HepG2 (cell line): ENCODE results near the gene UBE2D3. TPM values are rescaled to one million over a fixed set of nuclear protein-coding genes. Genes with fewer than 3 reads are reported as not detected.

Experiments
- ARHGAP35 ChIP-seq: sonication (generic); formaldehyde crosslinking; IDR thresholded peaks from 2 replicates; pipeline ENCODE4 v1.9.0; 2022; ENCODE audit warnings: mild to moderate bottlenecking, inconsistent platforms, moderate library complexity, missing genetic modification reagents, borderline replicate concordance
- E2F1 ChIP-seq: sonication (generic); formaldehyde crosslinking; IDR thresholded peaks from 2 replicates; pipeline ENCODE4 v1.5.0; 2020; ENCODE audit warnings: missing genetic modification reagents
- FOXP4 ChIP-seq: sonication (generic); formaldehyde crosslinking; IDR thresholded peaks from 2 replicates; pipeline ENCODE4 v1.4.0; 2020; ENCODE audit warnings: missing genetic modification reagents
- GLI4 ChIP-seq: sonication (generic); formaldehyde crosslinking; IDR thresholded peaks from 2 replicates; pipeline ENCODE4 v1.5.1; 2020; ENCODE audit warnings: missing genetic modification reagents, mild to moderate bottlenecking, moderate library complexity, borderline replicate concordance
- JDP2 ChIP-seq: sonication (generic); formaldehyde crosslinking; IDR thresholded peaks from 2 replicates; pipeline ENCODE4 v1.8.1; 2022; ENCODE audit warnings: missing genetic modification reagents, borderline replicate concordance
- KLF6 ChIP-seq: IDR thresholded peaks from 2 replicates; pipeline ENCODE4 v1.8.0; 2016; ENCODE audit warnings: missing biosample characterization, missing genetic modification reagents
- KMT2A ChIP-seq: sonication (generic); formaldehyde crosslinking; IDR thresholded peaks from 2 replicates; pipeline ENCODE4 v1.4.0; 2020; ENCODE audit warnings: missing genetic modification reagents
- PAWR ChIP-seq: sonication (generic); formaldehyde crosslinking; IDR thresholded peaks from 2 replicates; pipeline ENCODE4 v1.4.0; 2020; ENCODE audit warnings: missing genetic modification reagents, mild to moderate bottlenecking, borderline replicate concordance
- YEATS2 ChIP-seq: sonication (generic); formaldehyde crosslinking; IDR thresholded peaks from 2 replicates; pipeline ENCODE4 v1.4.0; 2020; ENCODE audit warnings: missing genetic modification reagents, borderline replicate concordance
- ZBTB21 ChIP-seq: sonication (generic); formaldehyde crosslinking; IDR thresholded peaks from 2 replicates; pipeline ENCODE4 v1.4.0; 2020; ENCODE audit warnings: missing genetic modification reagents
- ZNF260 ChIP-seq: sonication (generic); formaldehyde crosslinking; IDR thresholded peaks from 2 replicates; pipeline ENCODE4 v1.4.0; 2020; ENCODE audit warnings: missing genetic modification reagents, low read depth, mild to moderate bottlenecking, borderline replicate concordance
- ZNF263 ChIP-seq: sonication (generic); formaldehyde crosslinking; IDR thresholded peaks from 2 replicates; pipeline ENCODE4 v1.4.0; 2020; ENCODE audit warnings: missing genetic modification reagents
- ZNF367 ChIP-seq: sonication (generic); formaldehyde crosslinking; IDR thresholded peaks from 2 replicates; pipeline ENCODE4 v1.4.0; 2020; ENCODE audit warnings: missing genetic modification reagents, borderline replicate concordance
- ZNF609 ChIP-seq: sonication (generic); formaldehyde crosslinking; IDR thresholded peaks from 2 replicates; pipeline ENCODE4 v1.4.0; 2020; ENCODE audit warnings: mild to moderate bottlenecking, missing genetic modification reagents, borderline replicate concordance
- ZNF816 ChIP-seq: sonication (generic); formaldehyde crosslinking; IDR thresholded peaks from 2 replicates; pipeline ENCODE4 v1.8.0; 2022; ENCODE audit warnings: missing genetic modification reagents, mild to moderate bottlenecking, borderline replicate concordance
- polyA plus RNA-seq, 8 experiments: library from polyadenylated mRNA; depleted of rRNA in 3 of 8; stranded (reverse) in 7 of 8; unstranded in 1 of 8; fragments of >200 nt; fragmentation: Illumina TruSeq in 4 of 8; extraction: Trizol in 4 of 8; gene quantifications; 2 replicates each; pipeline versions ENCODE4 v1.2.1 to v1.2.3, GENCODE V29; 2011 to 2016; ENCODE audit warnings: low read depth in 4 of 8, missing spikeins in 1 of 8, mixed read lengths in 1 of 8; ENCODE audit not compliant: insufficient read depth in 1 of 8
- total RNA-seq, 5 experiments: library from RNA; depleted of rRNA; stranded (reverse); fragments of >200 nt; fragmentation: Illumina TruSeq; extraction: Trizol; gene quantifications; 2 replicates each; pipeline ENCODE4 v1.2.3, GENCODE V29; 2016; ENCODE audit warnings: low read depth in 1 of 5
- TF ChIP-seq, protein P1 (sequence below): sonication (generic); formaldehyde crosslinking; IDR thresholded peaks from 2 replicates; pipeline ENCODE4 v1.5.1; 2020; ENCODE audit warnings: mild to moderate bottlenecking, missing genetic modification reagents

The UBE2D3 gene
- total and polyA plus RNA-seq, 2 of the 13 experiments (the other 11 are each of a cell fraction or from before 2014, with no cell fraction given), result 224 to 293 TPM

DNA sequence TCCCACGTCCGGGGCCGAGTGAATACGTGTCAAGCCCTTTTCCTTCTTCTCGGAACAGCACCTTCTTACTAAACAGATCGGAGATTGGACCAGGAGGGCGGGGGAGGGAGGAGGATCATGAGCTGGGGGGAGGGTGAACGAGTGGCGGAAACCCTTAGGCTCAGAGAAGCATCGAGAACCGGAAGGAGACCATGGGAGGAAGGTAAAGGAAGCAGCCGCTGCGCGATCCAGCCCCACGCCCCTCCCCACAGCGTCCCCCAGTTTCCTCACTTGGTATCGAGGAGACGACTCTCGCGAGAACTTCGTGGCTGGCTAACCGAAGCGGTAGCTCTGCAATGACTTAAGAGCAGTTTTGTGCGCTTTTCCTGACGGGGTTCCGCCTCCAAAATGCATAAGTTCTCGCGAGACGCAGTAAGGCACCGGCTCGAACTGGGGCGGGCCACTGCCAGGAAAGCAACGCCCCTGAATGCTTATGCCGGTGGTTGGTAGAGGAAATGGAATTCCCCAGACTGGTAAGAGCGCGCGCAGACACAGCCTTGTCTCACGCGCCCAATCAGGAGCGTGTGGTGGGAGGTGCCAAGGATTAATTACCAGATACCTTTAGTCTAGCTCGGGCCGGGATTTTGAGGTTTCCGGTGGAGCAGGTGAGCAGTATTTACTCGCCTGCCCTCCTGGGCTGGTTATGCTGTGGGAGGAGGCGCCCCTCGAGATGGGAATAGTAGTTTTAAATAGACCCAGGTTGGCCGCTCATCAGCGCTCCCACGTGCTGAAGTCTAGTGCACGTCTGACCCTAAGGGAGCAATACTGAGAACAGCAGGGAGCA, 534 bp upstream of the UBE2D3 start (continued):
- TF ChIP-seq ZNF260 (CRISPR knock-in tag), result no peak
- no peak for TF ChIP-seq ARHGAP35 (CRISPR knock-in tag)
- TF ChIP-seq FOXP4 (CRISPR knock-in tag), result peak; percentile 37; the same call in 1 of the 2 replicates
- TF ChIP-seq E2F1 (CRISPR knock-in tag), result peak; percentile 91
- TF ChIP-seq JDP2 (CRISPR knock-in tag), result no peak; the same call in 1 of the 2 replicates
- TF ChIP-seq GLI4 (CRISPR knock-in tag), result no peak
- TF ChIP-seq ZNF367 (CRISPR knock-in tag), result no peak
- TF ChIP-seq PAWR (CRISPR knock-in tag), result no peak
- peak; percentile 40; the same call in 1 of the 2 replicates for TF ChIP-seq KMT2A
- TF ChIP-seq, protein P1, sequence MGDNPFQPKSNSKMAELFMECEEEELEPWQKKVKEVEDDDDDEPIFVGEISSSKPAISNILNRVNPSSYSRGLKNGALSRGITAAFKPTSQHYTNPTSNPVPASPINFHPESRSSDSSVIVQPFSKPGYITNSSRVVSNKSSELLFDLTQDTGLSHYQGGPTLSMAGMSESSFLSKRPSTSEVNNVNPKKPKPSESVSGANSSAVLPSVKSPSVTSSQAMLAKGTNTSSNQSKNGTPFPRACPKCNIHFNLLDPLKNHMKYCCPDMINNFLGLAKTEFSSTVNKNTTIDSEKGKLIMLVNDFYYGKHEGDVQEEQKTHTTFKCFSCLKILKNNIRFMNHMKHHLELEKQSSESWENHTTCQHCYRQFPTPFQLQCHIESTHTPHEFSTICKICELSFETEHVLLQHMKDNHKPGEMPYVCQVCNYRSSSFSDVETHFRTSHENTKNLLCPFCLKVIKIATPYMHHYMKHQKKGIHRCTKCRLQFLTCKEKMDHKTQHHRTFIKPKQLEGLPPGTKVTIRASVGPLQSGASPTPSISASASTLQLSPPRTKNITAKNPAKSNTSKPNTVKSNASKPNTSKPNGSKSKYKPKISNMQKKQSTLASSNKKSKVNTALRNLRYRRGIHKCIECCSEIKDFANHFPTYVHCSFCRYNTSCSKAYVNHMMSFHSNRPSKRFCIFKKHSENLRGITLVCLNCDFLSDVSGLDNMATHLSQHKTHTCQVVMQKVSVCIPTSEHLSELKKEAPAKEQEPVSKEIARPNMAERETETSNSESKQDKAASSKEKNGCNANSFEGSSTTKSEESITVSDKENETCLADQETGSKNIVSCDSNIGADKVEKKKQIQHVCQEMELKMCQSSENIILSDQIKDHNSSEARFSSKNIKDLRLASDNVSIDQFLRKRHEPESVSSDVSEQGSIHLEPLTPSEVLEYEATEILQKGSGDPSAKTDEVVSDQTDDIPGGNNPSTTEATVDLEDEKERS (CRISPR knock-in tag), result peak; percentile 47; the same call in 1 of the 2 replicates
- TF ChIP-seq ZNF609 (CRISPR knock-in tag), result no peak; the same call in 1 of the 2 replicates
- TF ChIP-seq YEATS2 (CRISPR knock-in tag), result peak; percentile 91; the same call in 1 of the 2 replicates
- TF ChIP-seq ZBTB21 (CRISPR knock-in tag), result peak; percentile 89
- 0 out of 2 replicates have a peak, but pooled peaks have one; percentile 5 for TF ChIP-seq ZNF263
- peak; percentile 76; the same call in 1 of the 2 replicates for TF ChIP-seq KLF6
- TF ChIP-seq ZNF816 (CRISPR knock-in tag), result no peak; the same call in 1 of the 2 replicates
